H1 (cell line): ENCODE results near the gene KDM2A. TPM values are rescaled to one million over a fixed set of nuclear protein-coding genes. Genes with fewer than 3 reads are reported as not detected.

Source experiments
- ATF2 ChIP-seq: IDR thresholded peaks from 2 replicates; pipeline ENCODE4 v1.6.1; 2012; ENCODE audit warnings: low read length, inconsistent platforms
- BCL11A ChIP-seq, 2 experiments: IDR thresholded peaks; one replicate each; pipeline ENCODE4 v1.6.1; 2011; ENCODE audit warnings: low read depth in 2 of 2, low read length in 2 of 2, mild to moderate bottlenecking in 2 of 2
- CHD7 ChIP-seq: fragments of 300-600 bp; sonication (generic); IDR thresholded peaks from 2 replicates; pipeline ENCODE4 v1.7.1; 2012; ENCODE audit warnings: low read length, moderate library complexity, mild to moderate bottlenecking, inconsistent platforms; ENCODE audit not compliant: insufficient replicate concordance
- E2F6 ChIP-seq: IDR thresholded peaks from 2 replicates; pipeline ENCODE4 v1.6.1; 2012; ENCODE audit warnings: inconsistent platforms
- EGR1 ChIP-seq: IDR thresholded peaks from 2 replicates; pipeline ENCODE4 v1.6.1; 2011; ENCODE audit warnings: low read depth, low read length, borderline replicate concordance
- RXRA ChIP-seq: IDR thresholded peaks from 2 replicates; pipeline ENCODE4 v1.6.1; 2011; ENCODE audit warnings: low read depth, mild to moderate bottlenecking, low read length, moderate library complexity; ENCODE audit not compliant: insufficient read depth
- SIRT6 ChIP-seq: IDR thresholded peaks from one replicate; pipeline ENCODE4 v1.7.1; 2012; ENCODE audit warnings: low read length, inconsistent platforms
- SRF ChIP-seq: IDR thresholded peaks from 2 replicates; pipeline ENCODE4 v1.6.1; 2011; ENCODE audit warnings: mild to moderate bottlenecking, low read depth, low read length, moderate library complexity
- polyA plus RNA-seq, 7 experiments: library from polyadenylated mRNA; depleted of rRNA in 3 of 7; stranded (reverse) in 5 of 7; unstranded in 2 of 7; fragments of >200 nt in 5 of 7; fragments of 200-250 nt in 2 of 7; gene quantifications; 1 replicate in 5 of 7; 2 replicates in 1 of 7; 4 replicates in 1 of 7; pipeline versions ENCODE4 v1.2.1 to v1.2.3, GENCODE V29; 2011 to 2013; ENCODE audit warnings: missing spikeins in 2 of 7, mixed read lengths in 2 of 7
- total RNA-seq: library from RNA; stranded (reverse); fragmentation: NEBNext Ultra II Directional; extraction: Animal tissue kit (Norgen Biotek cat#: 25700); gene quantifications from 2 replicates; pipeline ENCODE4 v1.2.1, GENCODE V29; 2021

Gene KDM2A
- total and polyA plus RNA-seq, 2 of the 8 experiments (the other 6 are each of a cell fraction or from before 2014, with no cell fraction given): 55.4 to 66.2 TPM

GRCh38 chr11:67118801-67119584 lies at the start of gene KDM2A (continued):
- TF ChIP-seq CHD7 (no peak), RXRA (no peak), SRF (no peak), BCL11A (IDR thresholded peaks at IDR 0.05; ENCODE audit: low read depth in 2 of 2, low read length in 2 of 2) (no peak), SIRT6 (no peak), ATF2 (no peak), EGR1 (peak; percentile 84), E2F6 (no peak)
